Cardiac atrium fibroblast (primary cell): ENCODE data around the gene S100Z. TPM values are rescaled to one million over a fixed set of nuclear protein-coding genes. Genes with fewer than 3 reads are reported as not detected.

ENCODE experiments used
- total RNA-seq: library from RNA; depleted of rRNA; stranded (reverse); fragments of >200 nt; gene quantifications from 2 replicates; pipeline ENCODE4 v1.2.3, GENCODE V29; 2015

The S100Z gene
- total RNA-seq = not detected in 2 replicates

GRCh38 chr5:76849419-76850291 is at the start of gene S100Z:
Gene S100Z, plus strand, starts transcription at chr5:76850014. Its CDS starts 25,346 bp downstream, at chr5:76875360.

GRCh38 chr5:76818844-76819831 is 30.7 kb upstream of the S100Z start, which contains the start of gene F2RL1:
Gene F2RL1, plus strand, starts transcription at chr5:76819030. Its CDS starts 153 bp downstream, at chr5:76819183.

GRCh38 chr5:76952795-76953536 is 103.2 kb downstream of the S100Z start, which contains the start of gene CRHBP:
Gene CRHBP, plus strand, starts transcription at chr5:76953045. Its CDS starts 90 bp downstream, at chr5:76953135.

Other genes with a start within 250 kb of the S100Z start
- gene F2RL2, start 226.6 kb upstream of the S100Z start, total RNA-seq = 2.9 and 7.5 TPM in 2 replicates
- 127 and 138 TPM in 2 replicates for gene F2R, start 133.9 kb upstream of the S100Z start, total RNA-seq
- 24.2 and 35.8 TPM in 2 replicates for gene F2RL1, start 31.0 kb upstream of the S100Z start, total RNA-seq
- gene CRHBP, start 103.0 kb downstream of the S100Z start, total RNA-seq = 13.8 TPM in 1 of 2 replicates, not detected in the other
- gene AGGF1, start 180.4 kb downstream of the S100Z start, total RNA-seq = 10.8 and 15.4 TPM in 2 replicates
- 0.36 and 0.65 TPM in 2 replicates for gene ZBED3, start 237.3 kb downstream of the S100Z start, total RNA-seq